Naive thymus-derived CD4-positive, alpha-beta T cell (primary cell): Measurements from ENCODE around the gene IL1RAPL2. TPM values are rescaled to one million over a fixed set of nuclear protein-coding genes. Genes with fewer than 3 reads are reported as not detected.

Experiments used
- ATAC-seq: fragments of 150-1000 bp; cut with Tn5 transposase; 2 replicates; pipeline ENCODE4 v1.10.0; 2021; ENCODE audit warnings: mild to moderate bottlenecking, moderate library complexity
- CTCF ChIA-PET: fragments of 350-600 bp; sonication (Branson Sonifier 250); formaldehyde crosslinking; loops from one replicate; lab custom pipeline; 2021; ENCODE audit warnings: antibody characterized with exemption; lab: Charles Lee
- POLR2A ChIA-PET: fragments of 350-600 bp; sonication (Branson Sonifier 250); formaldehyde crosslinking; loops from one replicate; lab custom pipeline; 2021; ENCODE audit warnings: antibody characterized with exemption, inconsistent platforms; lab: Charles Lee
- DNase-seq, 9 donors: peaks; one replicate each; pipeline versions ENCODE4 v3.0.0 to v3.0.0-alpha.2; 2020 to 2022; ENCODE audit warnings: mixed read lengths in 1 of 9
- H3K27ac ChIP-seq: one replicate; pipeline ENCODE4 v1.7.0; 2013; ENCODE audit warnings: mild to moderate bottlenecking, low read depth, low read length, moderate library complexity
- H3K27me3 ChIP-seq, 2 donors: one replicate each; pipeline ENCODE4 v1.7.0; 2013; ENCODE audit warnings: low read length in 2 of 2, mild to moderate bottlenecking in 2 of 2, moderate library complexity in 2 of 2; ENCODE audit not compliant: control insufficient read depth in 2 of 2, insufficient read depth in 2 of 2
- H3K36me3 ChIP-seq, 3 experiments: 1 replicate in 2 of 3; 2 replicates in 1 of 3; pipeline ENCODE4 v1.7.0; 2013; ENCODE audit warnings: low read length in 3 of 3, mild to moderate bottlenecking in 3 of 3, moderate library complexity in 1 of 3; ENCODE audit not compliant: insufficient read depth in 3 of 3, control insufficient read depth in 2 of 3
- H3K4me1 ChIP-seq, 2 donors: one replicate each; pipeline ENCODE4 v1.7.0; 2013; ENCODE audit warnings: low read length in 2 of 2, mild to moderate bottlenecking in 2 of 2, moderate library complexity in 1 of 2; ENCODE audit not compliant: control insufficient read depth in 2 of 2, insufficient read depth in 2 of 2
- H3K4me3 ChIP-seq: 2 replicates; pipeline ENCODE4 v1.7.0; 2013; ENCODE audit warnings: mild to moderate bottlenecking, low read length
- H3K9me3 ChIP-seq, 3 experiments: 1 replicate in 2 of 3; 2 replicates in 1 of 3; pipeline ENCODE4 v1.7.0; 2013; ENCODE audit warnings: low read length in 3 of 3; ENCODE audit not compliant: control insufficient read depth in 2 of 3
- H3K27ac Mint-ChIP-seq, 9 donors: one replicate each; pipeline ENCODE4 v1.8.0; 2020 to 2022; ENCODE audit warnings: mixed read lengths in 9 of 9, mild to moderate bottlenecking in 8 of 9, moderate library complexity in 5 of 9, inconsistent platforms in 2 of 9
- H3K27me3 Mint-ChIP-seq, 5 donors: one replicate each; pipeline ENCODE4 v1.8.0; 2021 to 2022; ENCODE audit warnings: mixed read lengths in 5 of 5, mild to moderate bottlenecking in 1 of 5
- H3K36me3 Mint-ChIP-seq, 5 donors: one replicate each; pipeline ENCODE4 v1.8.0; 2020 to 2022; ENCODE audit warnings: mixed read lengths in 5 of 5, mild to moderate bottlenecking in 3 of 5, inconsistent platforms in 1 of 5
- H3K4me1 Mint-ChIP-seq, 7 donors: one replicate each; pipeline ENCODE4 v1.8.0; 2020 to 2022; ENCODE audit warnings: mixed read lengths in 7 of 7, mild to moderate bottlenecking in 3 of 7, inconsistent platforms in 1 of 7
- H3K4me3 Mint-ChIP-seq, 10 donors: one replicate each; pipeline ENCODE4 v1.8.0; 2020 to 2022; ENCODE audit warnings: mild to moderate bottlenecking in 10 of 10, mixed read lengths in 10 of 10, moderate library complexity in 6 of 10, inconsistent platforms in 2 of 10
- H3K9me3 Mint-ChIP-seq, 11 donors: one replicate each; pipeline ENCODE4 v1.8.0; 2020 to 2022; ENCODE audit warnings: mixed read lengths in 11 of 11, mild to moderate bottlenecking in 4 of 11, inconsistent platforms in 1 of 11, moderate library complexity in 1 of 11
- intact Hi-C, 2 donors: fragments of 100-400 bp; cut with micrococcal nuclease; formaldehyde crosslinking; loops; one replicate each; pipeline ENCODE4 v1.15.1; 2023
- polyA plus RNA-seq, 2 donors: library from polyadenylated mRNA; unstranded; fragments of 300-500 nt; fragmentation: Illumina TruSeq; gene quantifications; one replicate each; pipeline ENCODE4 v1.2.3, GENCODE V29; 2021
- total RNA-seq, 6 experiments: library from RNA in 5 of 6; stranded (reverse) in 5 of 6; gene quantifications; 1 replicate in 5 of 6; 2 replicates in 1 of 6; pipeline ENCODE4 v1.2.3 and lab custom pipeline; 2021 to 2026

The IL1RAPL2 gene
- total and polyA plus RNA-seq, 7 experiments from 2014 or later, result not detected

DNA sequence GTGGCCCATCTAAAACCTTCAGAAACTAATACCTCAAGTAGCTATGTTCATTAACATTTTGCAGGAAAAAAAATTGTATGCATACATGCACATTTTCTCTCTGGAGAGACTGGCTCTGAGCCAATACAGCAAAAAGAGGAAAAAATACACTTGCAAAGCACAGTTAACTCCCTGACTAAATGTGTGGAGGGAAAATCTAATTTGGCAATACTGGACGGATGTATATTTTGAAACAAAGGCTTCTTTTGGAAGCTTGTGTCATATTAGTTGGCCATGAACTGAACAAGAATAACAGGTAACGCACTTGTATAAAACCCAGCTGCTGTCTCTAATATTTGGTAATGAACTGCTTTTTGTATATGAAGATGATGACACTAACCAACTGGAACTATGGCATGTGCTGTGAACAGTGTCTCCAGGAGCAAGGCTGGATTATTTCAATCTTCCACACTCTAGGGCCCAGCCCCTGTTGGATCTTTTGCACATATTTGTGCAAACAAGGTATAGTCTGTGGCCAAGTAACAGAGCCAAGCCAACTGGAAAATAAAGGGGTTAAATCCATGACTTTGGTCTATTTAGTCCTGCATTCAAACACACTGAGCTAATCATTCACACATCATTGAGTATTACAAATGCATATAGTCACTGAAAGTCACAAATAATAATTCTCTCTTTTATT, 1188.4 kb downstream of the IL1RAPL2 start:
- no peak overlapping the region for H3K27ac ChIP-seq
- Mint-ChIP-seq H3K4me1 (no peaks in the 10 kb centered on the region), H3K9me3 (peaks cover 0 to 8% (median 0%) of the 10 kb centered on the region in 11 donors), H3K4me3 (no peak overlapping the region), H3K27me3 (no peaks in the 10 kb centered on the region), H3K36me3 (no peaks in the 10 kb centered on the region), H3K27ac (no peak overlapping the region)
- ChIA-PET POLR2A (no interaction called here), CTCF (no interaction called here)
- H3K4me3 ChIP-seq, result no peak overlapping the region
- ATAC-seq, result no peak
- no peaks in the 10 kb centered on the region for H3K9me3 ChIP-seq
- intact Hi-C loops, result no loop called here
- H3K27me3 ChIP-seq, result no peaks in the 10 kb centered on the region
- no peaks in the 10 kb centered on the region for H3K4me1 ChIP-seq
- no peaks in the 10 kb centered on the region for H3K36me3 ChIP-seq
- DNase-seq, result no peak

DNA sequence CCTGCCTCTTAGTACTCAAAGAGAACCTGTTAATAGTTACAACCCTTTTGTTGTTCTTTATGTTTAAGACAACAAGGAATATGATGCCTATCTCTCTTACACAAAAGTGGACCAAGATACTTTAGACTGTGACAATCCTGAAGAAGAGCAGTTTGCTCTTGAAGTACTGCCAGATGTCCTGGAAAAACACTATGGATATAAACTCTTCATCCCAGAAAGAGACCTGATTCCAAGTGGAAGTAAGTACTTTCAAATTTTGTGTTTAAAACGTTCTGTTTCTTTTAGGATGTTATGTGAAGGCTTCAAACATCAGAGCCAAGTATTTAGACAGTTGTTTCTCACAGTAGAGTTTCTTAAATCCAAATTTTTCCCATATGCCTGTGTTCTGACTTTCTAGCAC, 1189.1 kb downstream of the IL1RAPL2 start:
- H3K27ac Mint-ChIP-seq, result no peak overlapping the region
- Histone ChIP-seq H3K27ac (no peak overlapping the region), H3K4me1 (no peaks in the 10 kb centered on the region), H3K27me3 (no peaks in the 10 kb centered on the region), H3K36me3 (no peaks in the 10 kb centered on the region), H3K9me3 (no peaks in the 10 kb centered on the region), H3K4me3 (no peak overlapping the region)
- intact Hi-C loops, result no loop called here
- DNase-seq (no peak), ATAC-seq (no peak)
- H3K36me3 Mint-ChIP-seq, result no peaks in the 10 kb centered on the region
- no peaks in the 10 kb centered on the region for H3K27me3 Mint-ChIP-seq
- CTCF ChIA-PET, result no interaction called here
- peaks cover 0 to 8% (median 0%) of the 10 kb centered on the region in 11 donors for H3K9me3 Mint-ChIP-seq
- no peaks in the 10 kb centered on the region for H3K4me1 Mint-ChIP-seq
- H3K4me3 Mint-ChIP-seq, result no peak overlapping the region
- POLR2A ChIA-PET, result no interaction called here

DNA sequence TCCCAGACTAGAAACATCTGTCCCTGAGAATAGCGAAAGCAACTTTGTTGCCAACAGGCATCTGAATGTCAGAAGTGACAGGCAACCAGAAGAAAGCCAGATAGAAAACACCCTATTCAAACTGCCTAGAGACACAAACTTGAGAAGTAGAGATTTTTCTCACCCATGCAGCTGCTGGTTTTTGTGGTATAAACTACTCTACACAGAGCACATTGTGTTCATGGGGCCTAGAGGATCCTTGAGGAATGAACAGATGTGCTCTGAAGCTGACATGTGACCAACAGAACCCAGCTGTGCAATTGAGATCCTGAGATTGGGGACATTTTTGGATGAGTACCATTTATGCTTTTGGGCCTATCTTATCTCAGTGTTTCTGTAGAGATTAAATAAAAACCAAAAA, 1192.8 kb downstream of the IL1RAPL2 start:
- Mint-ChIP-seq H3K4me1 (no peaks in the 10 kb centered on the region), H3K36me3 (no peaks in the 10 kb centered on the region), H3K27me3 (no peaks in the 10 kb centered on the region), H3K9me3 (peaks cover 0 to 8% (median 0%) of the 10 kb centered on the region in 11 donors), H3K27ac (no peak overlapping the region), H3K4me3 (no peak overlapping the region)
- Histone ChIP-seq H3K4me3 (no peak overlapping the region), H3K27me3 (no peaks in the 10 kb centered on the region), H3K27ac (no peak overlapping the region), H3K4me1 (no peaks in the 10 kb centered on the region), H3K36me3 (no peaks in the 10 kb centered on the region), H3K9me3 (no peaks in the 10 kb centered on the region)
- intact Hi-C loops, result no loop called here
- CTCF ChIA-PET, result no interaction called here
- no peak for DNase-seq
- POLR2A ChIA-PET, result no interaction called here
- ATAC-seq, result no peak

DNA sequence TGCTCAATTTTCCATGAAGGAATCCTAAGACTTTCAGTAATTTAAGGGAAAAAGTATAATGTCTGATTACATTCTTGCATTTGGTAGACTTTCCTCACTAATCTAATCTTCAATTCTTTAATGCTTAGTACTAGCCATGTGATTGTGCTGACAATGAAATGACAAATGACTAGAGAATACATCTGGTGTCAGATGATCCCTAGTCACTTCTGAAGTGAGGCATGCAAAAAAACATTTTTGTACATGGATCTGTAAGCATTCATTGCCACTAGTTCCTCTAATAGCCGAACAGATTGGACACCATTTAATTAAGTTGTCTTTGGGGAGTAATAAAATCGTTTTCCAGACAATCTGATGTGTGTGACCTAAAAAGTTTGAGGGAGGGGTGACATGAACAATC, 1193.6 kb downstream of the IL1RAPL2 start:
- ATAC-seq, result no peak
- no peak overlapping the region for H3K4me3 Mint-ChIP-seq
- Histone ChIP-seq H3K36me3 (no peaks in the 10 kb centered on the region), H3K27me3 (no peaks in the 10 kb centered on the region), H3K4me1 (no peaks in the 10 kb centered on the region), H3K9me3 (no peaks in the 10 kb centered on the region), H3K27ac (no peak overlapping the region), H3K4me3 (no peak overlapping the region)
- no peak overlapping the region for H3K27ac Mint-ChIP-seq
- H3K4me1 Mint-ChIP-seq, result no peaks in the 10 kb centered on the region
- POLR2A ChIA-PET, result no interaction called here
- DNase-seq, result no peak
- no peaks in the 10 kb centered on the region for H3K36me3 Mint-ChIP-seq
- H3K27me3 Mint-ChIP-seq, result no peaks in the 10 kb centered on the region
- CTCF ChIA-PET, result no interaction called here
- peaks cover 0 to 8% (median 0%) of the 10 kb centered on the region in 11 donors for H3K9me3 Mint-ChIP-seq
- intact Hi-C loops, result no loop called here

DNA sequence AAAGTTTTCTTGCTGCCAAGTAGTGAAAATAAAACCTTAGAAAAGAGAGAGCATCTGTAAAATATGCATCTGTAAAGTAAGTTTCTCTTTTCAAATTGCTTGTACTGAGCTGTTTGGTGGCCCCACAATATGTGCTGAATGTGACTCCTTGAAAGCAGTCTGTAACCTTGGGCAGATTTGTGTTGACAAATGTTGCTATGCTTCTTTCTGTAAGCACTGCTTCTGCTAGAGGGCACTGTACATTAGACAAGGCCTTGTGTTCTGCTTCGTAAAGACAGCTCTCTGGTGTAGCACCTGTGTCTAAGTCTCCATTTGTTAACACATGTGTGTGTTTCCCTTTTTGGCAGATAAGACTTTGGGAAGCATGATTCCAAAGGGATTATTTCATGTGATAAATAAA, 1199.7 kb downstream of the IL1RAPL2 start:
- ATAC-seq, result no peak
- H3K27me3 ChIP-seq, result no peaks in the 10 kb centered on the region
- H3K9me3 ChIP-seq, result no peaks in the 10 kb centered on the region
- Mint-ChIP-seq H3K27ac (no peak overlapping the region), H3K4me1 (no peaks in the 10 kb centered on the region), H3K9me3 (peaks cover 0 to 3% (median 0%) of the 10 kb centered on the region in 11 donors), H3K27me3 (no peaks in the 10 kb centered on the region), H3K4me3 (no peak overlapping the region), H3K36me3 (no peaks in the 10 kb centered on the region)
- CTCF ChIA-PET, result no interaction called here
- no peaks in the 10 kb centered on the region for H3K36me3 ChIP-seq
- no peak overlapping the region for H3K27ac ChIP-seq
- no peak overlapping the region for H3K4me3 ChIP-seq
- DNase-seq, result no peak
- H3K4me1 ChIP-seq, result no peaks in the 10 kb centered on the region
- intact Hi-C loops, result no loop called here
- POLR2A ChIA-PET, result no interaction called here

DNA sequence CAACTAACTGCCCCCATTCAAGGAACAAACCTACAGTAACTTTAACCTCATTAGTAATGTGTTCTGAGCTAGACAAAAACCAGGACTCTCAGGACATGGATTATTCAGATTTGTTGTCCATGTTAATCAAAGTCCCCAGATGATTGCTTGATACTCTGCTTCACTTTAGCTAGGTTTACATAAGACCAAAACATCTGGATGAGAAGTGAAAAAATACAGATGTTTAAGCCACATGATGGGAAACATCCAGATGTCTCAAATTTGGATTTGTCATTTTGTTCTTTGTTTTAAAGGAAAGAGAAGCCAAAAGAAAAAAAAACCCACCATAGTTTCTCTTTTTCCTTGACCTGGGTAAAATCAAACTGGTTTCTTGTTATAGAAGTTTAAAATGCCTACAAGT, 1207.8 kb downstream of the IL1RAPL2 start:
- Mint-ChIP-seq H3K27me3 (no peaks in the 10 kb centered on the region), H3K4me1 (no peaks in the 10 kb centered on the region), H3K36me3 (no peaks in the 10 kb centered on the region), H3K9me3 (peaks cover 0 to 4% (median 0%) of the 10 kb centered on the region in 11 donors), H3K4me3 (no peak overlapping the region), H3K27ac (no peak overlapping the region)
- DNase-seq (no peak), ATAC-seq (no peak)
- Histone ChIP-seq H3K4me3 (no peak overlapping the region), H3K9me3 (no peaks in the 10 kb centered on the region), H3K27me3 (no peaks in the 10 kb centered on the region), H3K27ac (no peak overlapping the region), H3K4me1 (no peaks in the 10 kb centered on the region), H3K36me3 (no peaks in the 10 kb centered on the region)
- POLR2A ChIA-PET, result no interaction called here
- CTCF ChIA-PET, result no interaction called here
- intact Hi-C loops, result no loop called here

DNA sequence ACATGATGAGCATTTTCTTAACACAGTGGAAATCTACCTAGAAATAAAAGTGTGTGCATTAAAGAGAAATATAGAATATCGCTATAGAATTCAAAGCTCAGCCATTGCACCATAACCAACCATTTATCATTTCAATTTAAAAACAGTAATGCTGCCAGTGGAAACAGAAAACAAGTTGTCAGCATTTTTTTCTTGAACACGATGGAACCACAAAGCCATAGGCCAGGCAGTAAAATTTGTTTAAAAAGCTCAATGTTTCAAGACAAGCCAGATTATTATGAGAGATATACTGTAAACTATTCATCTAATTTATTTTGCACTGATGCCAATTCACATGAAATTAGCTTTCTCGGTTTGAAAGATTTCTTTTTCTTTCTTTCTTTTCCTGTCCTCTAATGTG, 1209.7 kb downstream of the IL1RAPL2 start:
- Histone ChIP-seq H3K27me3 (no peaks in the 10 kb centered on the region), H3K4me1 (no peaks in the 10 kb centered on the region), H3K36me3 (no peaks in the 10 kb centered on the region), H3K27ac (no peak overlapping the region), H3K4me3 (no peak overlapping the region), H3K9me3 (no peaks in the 10 kb centered on the region)
- ChIA-PET CTCF (no interaction called here), POLR2A (no interaction called here)
- H3K36me3 Mint-ChIP-seq, result no peaks in the 10 kb centered on the region
- peaks cover 0 to 2% (median 0%) of the 10 kb centered on the region in 11 donors for H3K9me3 Mint-ChIP-seq
- DNase-seq (no peak), ATAC-seq (no peak)
- intact Hi-C loops, result no loop called here
- no peaks in the 10 kb centered on the region for H3K4me1 Mint-ChIP-seq
- no peak overlapping the region for H3K4me3 Mint-ChIP-seq
- H3K27me3 Mint-ChIP-seq, result no peaks in the 10 kb centered on the region
- no peak overlapping the region for H3K27ac Mint-ChIP-seq
